NCI-H2196 (cell line): ENCODE data around the gene MLH3.
A peak's percentile ranks its signal among the peaks of the same experiment; 100 is the strongest.
"Not testable (repeated sequence)": the region's sequence is repeated elsewhere in the genome, so short reads cannot be mapped to it uniquely, and the experiment has no call there.

Source experiments
- DNase-seq: peaks from one replicate; lab custom pipeline; 2025; ENCODE audit not compliant: unreplicated experiment; lab: John Stamatoyannopoulos, UW

The MLH3 gene

DNA sequence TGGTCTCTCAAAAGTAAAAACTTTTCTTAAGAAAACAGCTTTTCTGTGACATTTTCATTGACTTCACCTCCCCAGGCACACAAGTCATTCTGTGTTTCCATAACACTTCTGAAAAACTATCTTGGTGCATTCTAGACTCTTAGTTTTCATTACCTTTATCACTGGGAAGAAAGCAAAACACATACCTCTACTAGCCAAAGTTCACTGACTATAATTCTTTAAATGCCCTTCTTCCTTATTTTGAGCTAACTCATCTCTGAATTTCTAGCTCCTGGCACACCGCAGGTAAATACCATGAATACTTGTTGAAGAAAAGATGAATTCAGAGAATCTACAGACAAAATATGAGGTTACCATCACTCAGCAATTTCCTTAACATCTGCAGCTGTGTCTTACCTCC, 21.1 kb downstream of the MLH3 start:
- no peak for DNase-seq

DNA sequence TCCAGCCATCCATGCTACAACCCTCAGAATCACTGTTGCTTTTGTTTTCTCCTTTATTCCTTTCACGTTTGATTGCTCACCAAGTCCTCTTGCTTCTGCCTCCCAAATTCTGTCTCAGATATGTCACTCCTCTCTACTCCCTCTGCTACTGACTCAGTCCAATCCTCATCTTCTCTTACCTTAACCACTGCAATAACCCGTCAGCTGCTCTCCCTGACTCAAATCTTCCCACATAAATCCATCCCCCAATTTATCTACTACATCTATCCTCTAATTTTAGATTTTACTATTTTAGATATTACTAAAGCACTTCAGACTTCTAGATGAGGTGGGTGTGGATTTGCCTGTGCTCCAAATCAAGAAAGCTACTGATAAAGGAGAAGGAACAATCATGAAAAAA, 25.4 kb downstream of the MLH3 start:
- no peak for DNase-seq

DNA sequence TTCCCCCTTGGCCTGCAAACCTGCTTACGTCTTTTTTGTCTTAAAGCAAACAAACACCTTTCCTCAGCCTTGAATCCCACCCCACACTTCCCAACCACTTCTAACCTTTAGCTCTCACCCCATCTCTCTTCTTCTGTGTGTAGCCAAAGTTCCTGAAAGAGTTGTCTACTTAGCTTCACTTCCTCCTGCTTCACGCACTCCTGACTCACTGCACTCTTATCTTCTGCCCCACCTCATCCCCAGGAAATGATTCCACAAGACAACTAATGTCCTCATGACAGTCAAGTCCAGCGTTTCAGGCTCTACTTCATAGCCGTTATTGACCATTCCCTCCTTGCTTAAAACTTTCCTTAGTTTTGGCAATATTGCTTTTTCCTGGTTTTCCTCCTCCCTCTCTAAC, 26.2 kb downstream of the MLH3 start:
- DNase-seq: no peak

DNA sequence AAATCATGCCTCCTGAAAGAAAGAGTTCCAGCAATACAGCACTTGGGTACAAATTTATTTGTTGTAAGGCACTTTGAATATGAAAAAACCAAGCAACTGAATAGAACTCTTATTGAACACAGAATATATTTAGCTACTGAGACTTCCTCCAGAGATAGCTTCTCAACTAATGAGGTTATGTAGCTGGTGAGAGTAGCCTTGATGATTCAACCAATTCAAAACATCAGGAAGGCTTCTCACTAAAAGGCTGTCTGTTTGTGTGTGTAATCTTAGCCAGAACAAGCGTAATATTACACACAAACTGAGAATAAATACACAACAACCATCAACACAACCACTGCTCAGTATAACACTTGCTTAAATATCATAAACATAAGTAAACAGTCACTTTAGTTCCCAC, 28.2 kb downstream of the MLH3 start:
- no peak for DNase-seq

DNA sequence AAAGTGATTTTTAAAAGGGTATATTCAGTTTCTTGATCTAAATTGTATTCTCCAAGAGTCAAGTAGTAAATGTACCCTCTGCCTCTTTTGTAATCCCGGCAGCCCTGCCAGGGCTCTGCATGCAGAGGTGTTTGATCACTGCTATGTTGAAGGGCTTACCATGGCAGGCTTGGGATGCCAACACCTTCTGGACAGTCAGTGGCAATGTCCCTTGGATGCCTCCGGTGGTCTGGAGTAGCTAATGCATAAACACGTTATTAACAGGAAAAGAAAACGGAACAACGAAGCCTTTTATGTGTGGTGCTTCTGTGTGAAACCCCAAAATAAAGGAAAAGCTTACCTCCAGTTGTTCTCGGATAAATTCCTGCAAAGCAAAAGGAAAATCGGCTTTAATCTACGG, 28.6 kb downstream of the MLH3 start:
- peak; percentile 17 for DNase-seq

DNA sequence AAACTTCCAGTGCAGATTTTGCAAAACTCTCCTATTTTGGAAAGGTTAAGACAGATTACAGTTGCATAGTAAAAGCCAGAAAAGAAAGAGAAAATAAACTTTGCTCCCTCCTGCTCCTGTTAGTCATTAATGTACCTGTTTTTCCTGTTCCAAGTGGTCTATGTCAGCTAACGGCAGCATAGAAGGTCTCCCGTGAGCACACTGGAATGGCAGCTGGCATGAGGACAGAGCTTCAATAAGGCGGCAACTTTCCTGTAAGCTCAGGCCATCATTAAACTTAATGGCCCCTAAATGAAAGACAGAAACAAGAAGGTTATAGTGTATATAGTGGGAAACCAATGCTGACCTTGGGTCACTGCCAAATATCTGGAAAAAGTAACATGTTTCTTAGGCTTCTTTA, 32.6 kb downstream of the MLH3 start:
- no peak for DNase-seq

DNA sequence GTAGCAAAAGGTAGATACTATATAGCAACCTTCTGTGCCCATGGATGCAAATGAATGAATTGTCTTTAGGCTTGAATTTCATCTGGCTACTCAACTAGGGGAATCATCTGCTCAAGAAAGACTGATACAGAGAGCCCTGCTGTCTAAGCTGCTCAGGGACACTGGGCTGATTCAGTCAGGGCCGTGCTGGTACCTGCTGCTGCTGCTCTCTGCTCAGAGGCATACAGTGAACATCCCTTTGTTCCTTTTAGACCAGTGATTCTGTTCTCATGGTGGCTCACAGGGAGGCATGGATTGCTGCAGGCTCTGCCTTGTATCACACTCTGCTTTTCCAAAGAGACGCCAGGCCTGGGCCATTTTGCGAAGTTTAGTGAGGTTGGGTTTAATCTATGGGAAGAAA, 34.5 kb downstream of the MLH3 start:
- no peak for DNase-seq

DNA sequence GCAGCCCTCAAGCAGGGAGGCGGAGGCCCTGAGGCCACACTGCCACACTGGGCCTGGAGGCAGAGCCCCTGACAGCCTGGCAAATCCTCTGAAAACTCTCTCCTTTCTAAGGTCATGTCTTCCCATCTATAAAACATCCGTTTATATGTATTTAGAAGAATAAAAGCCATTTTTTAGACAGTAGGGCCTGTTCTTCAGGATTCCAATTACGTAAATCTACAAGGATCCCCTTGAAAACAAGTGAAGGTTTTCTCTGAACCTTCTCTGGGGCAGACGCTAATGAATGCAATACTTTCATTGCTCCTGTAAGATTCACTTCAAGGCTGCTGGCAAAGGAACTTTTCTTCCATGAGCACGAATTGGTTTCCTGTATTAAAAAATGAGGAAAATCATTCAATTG, 35.8 kb downstream of the MLH3 start:
- DNase-seq: no peak

DNA sequence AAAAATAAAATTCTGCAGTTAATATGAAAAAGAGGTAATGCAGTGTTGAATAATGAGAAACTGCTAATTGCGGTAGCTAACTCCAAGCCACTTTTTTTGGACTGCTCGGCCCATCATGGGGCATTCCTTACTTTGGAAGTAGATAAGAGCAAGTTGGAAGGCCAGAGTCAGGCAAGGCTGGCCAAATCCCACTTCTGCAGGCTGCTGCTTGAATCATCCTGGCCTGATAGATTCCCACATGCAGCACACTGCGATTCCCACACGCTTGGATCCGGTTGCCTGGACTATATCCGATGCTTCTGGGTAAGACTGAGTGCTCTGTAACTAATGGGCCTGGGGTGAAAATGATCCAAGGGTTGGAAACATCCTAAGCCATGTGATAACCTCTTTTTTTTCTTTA, 38.0 kb downstream of the MLH3 start:
- DNase-seq: no peak

DNA sequence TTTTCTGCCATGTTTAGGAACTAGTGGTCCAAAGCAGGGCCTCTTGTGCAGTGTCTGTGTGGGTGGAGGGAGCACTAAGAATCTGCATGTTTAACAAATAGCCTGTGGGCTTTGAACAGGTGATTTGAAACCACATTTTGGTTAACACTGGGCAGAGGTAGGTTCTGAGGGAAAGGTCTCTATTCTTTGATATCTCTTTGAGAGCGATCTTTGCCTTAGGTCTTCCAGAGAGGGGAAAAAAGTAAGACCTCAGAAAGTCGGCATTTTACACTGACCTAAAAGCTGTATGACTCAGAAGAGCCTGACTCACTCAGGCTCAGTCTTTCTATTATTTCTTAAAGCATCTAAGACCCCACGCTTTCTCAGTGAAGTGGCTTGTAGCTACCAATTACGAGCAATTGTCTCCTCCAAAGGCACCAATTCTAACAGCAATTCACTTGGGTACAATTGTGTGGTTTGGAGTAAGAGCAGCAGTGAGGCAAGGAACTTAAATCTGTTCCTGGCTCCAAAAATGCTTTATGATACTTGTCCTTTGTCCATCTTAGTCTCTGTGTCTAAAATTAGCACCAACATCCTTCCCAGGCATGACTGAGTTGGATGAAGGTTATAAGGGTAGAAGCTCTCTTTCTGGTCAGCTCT, 39.8 kb downstream of the MLH3 start:
- no peak for DNase-seq

DNA sequence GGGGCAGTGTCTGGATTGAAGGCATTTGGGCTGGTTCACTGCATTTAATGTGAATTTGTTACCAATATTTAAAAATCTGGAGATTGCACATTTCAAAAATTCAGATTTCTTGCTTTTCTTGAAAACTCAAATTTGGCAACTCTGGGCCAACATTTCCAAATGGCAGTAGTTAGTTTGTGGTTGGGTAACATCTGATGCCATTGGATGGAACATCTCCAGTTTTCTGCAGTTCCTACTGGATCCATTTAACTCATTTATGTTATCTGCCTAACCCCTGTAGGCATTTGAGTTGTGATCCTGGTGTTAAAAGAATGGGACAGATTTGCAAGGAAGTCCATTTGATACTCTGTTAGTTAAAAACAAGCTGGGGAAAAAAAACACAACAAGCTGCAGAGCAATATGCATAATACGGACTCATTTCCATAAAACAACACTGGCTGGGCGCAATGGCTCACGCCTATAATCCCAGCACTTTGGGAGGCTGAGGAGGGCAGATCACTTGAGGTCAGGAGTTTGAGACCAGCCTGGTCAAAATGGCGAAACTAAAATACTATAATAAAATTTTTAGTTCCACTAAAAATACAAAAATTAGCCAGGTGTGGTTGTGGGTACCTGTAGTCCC, 40.7 kb downstream of the MLH3 start:
- DNase-seq: no peak

DNA sequence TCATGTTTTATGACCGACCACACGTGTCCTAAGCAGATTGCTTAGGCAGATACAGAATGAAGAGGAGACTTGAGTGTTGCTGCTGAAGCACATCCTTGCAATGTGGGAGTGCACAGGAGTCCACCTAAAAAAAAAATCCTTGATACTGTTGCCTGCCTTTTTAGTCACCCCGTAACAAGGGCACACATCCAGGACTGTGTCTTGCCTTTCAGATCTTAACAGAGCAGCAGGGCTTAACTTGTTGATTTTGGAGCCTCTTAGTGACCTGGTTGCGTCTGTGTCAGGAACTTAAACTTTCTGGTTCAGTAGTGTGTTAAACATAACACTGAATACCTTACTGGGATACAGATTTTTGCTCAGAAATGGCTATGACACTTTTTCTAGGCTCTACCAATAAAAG, 42.1 kb downstream of the MLH3 start:
- no peak for DNase-seq

DNA sequence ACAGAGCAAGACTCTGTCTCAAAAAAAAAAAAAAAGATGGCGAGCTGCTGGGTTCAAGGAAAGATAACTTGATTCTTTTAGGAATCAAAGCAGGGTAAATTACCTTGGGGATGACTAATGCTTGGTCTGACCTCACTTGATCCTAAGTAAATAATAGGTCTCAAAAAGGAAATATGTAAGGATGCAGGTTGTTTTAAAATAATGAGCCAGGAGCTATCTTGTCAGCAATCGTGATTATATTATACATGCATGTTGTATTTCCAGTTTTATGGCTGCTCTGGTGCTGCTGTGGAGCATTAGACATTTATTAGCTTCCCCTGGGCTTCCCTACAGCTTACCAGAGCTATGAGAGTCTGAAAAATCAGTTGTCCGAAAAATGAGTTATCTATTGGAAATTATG, 45.9 kb downstream of the MLH3 start:
- DNase-seq: no peak

DNA sequence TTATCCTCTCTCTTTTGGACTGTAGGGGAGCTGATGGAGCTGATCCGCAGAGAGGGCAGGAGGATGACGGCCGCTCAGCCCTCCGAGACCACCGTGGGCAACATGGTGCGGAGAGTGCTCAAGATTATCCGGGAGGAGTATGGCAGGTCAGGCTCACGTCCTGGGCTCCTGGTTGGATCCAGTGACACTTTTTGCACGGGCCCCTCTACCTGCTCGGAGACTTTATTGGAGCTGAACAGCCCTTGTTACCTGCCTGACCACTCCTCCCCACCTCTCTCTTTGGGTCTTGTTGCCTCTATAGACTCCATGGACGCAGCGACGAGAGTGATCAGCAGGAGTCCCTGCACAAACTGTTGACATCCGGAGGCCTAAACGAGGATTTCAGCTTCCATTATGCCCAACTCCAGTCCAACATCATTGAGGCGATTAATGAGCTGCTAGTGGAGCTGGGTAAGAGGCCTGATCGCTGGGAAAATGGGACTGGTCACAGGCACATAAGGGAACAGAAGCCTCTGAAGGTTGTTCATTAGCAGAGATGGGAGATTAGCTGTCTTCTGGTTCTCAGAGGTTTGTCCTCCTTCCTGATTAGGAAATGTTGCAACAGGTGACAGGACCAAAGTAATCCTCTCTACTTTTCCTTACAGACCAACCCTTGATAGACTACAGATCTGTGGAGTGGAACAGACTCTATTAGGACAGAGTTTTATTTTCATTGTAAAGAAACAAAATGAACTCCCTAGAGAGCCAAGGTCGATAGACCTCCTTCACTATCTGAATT, 47.8 kb downstream of the MLH3 start:
- no peak for DNase-seq

DNA sequence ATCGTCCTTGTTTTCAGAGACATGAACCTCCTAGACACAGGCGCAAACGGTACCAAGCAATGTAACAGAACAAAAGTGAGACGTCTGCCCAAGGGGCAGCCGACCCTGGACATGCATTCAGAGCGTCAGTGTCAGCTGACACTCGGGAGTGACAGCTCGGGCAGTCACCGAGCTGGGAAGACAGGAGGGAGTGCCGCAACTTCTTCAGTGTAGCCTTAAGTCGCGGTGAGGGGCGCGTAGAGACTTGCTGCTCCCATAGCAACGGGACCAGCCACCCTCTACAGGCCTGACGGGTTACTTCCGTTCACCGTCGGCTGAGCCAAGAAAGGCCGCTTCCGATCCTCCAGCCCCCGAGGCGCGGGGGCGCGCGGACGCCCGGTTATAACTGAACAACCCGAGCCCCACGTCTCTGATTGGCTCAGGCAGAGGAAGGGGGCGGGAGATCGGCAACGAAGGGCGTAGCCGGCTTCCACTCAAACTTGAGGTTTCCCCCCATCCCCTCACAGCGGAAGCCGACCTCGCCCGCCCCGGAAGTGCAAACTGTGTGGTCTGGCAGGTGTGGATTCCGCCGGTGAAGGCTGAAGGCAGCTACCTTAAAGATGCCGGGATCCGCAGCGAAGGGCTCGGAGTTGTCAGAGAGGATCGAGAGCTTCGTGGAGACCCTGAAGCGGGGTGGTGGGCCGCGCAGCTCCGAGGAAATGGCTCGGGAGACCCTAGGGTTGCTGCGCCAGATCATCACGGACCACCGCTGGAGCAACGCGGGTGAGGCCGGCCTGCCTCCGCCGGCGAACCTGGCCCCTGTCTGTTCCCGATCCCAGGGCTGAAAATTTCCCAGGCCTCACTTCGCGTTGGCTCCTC, 48.6 kb downstream of the MLH3 start, which contains the start of gene EIF2B2:
Gene EIF2B2, plus strand, starts transcription at position 530 of the 858 bp plus-strand sequence. Its CDS starts 70 bp downstream, at position 600.
- peak; percentile 100 for DNase-seq

DNA sequence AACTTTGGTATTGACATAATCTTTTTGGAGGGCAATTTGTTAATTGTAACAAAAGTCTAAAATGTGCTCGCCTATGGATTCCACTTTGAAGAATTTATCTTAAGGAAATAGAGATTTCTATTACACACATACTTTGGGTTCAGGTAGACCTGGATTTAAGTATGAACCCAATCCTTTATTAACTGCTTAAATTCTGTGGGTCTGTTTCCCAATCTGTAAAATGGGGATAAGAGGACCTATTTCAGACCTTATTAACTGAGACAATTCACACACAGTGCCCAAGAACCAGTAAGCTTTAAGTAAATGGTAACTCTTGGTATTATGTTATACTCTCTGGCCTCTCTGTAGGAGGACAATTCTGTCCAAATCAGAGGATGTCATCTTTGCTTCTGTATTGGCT, 49.4 kb downstream of the MLH3 start:
- DNase-seq: no peak

DNA sequence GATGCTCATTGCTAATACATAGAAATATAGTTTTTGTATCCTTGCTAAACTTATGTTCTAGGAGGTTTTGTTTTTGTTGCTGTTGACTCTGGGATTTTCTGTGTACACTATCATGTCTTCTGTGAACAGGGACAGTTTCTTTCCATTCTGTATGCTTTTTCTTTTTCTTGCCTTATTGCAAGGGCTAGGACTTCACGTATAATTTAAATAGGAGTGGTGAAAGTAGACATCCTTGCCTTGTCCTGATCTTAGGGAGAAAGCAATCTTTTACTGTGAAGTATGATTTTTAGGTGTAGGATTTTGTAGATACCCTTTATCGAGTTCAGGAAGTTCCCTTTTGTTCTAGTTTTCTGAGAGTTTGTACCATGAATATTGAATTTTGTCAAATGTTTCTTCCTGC, 50.0 kb downstream of the MLH3 start:
- no peak for DNase-seq

DNA sequence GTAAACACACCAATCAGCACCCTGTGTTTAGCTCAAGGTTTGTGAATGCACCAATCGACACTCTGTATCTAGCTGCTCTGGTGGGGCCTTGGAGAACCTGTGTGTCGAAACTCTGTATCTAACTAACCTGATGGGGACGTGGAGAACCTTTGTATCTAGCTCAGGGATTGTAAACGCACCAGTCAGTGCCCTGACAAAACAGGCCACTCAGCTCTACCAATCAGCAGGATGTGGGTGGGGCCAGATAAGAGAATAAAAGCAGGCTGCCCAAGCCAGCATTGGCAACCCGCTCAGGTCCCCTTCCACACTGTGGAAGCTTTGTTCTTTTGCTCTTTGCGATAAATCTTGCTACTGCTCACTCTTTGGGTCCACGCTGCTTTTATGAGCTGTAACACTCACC, 55.5 kb downstream of the MLH3 start:
- DNase-seq: not testable (repeated sequence)

DNA sequence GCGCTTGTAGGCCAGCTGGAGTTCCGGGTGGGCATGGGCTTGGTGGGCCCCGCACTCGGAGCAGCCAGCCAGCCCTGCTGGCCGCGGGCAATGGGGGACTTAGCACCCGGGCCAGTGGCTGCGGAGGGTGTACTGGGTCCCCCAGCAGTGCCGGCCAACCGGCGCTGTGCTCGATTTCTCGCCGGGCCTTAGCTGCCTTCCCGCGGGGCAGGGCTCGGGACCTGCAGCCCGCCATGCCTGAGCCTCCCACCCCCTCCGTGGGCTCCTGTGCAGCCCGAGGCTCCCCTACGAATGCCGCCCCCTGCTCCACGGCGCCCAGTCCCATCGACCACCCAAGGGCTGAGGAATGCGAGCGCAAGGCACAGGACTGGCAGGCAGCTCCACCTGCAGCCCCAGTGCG, 57.1 kb downstream of the MLH3 start:
- DNase-seq: not testable (repeated sequence)

DNA sequence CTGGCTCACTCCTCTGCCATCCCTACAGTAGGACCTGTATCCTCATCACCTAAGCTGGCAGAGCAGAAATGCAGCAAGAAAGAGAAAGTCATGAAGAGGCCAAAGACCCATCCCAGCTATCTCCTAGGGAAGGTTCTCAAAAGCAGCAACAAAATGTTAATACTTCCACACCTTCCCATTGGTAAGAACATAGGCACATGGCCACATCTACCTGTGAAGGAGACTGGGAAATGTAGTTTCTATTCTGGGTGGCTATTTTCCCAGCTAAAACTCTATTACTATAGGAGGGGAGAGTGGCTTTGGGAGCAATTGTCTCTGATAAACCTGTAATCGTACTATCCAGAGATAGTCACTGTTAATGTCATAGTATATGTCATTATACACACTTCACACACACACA, 62.3 kb downstream of the MLH3 start:
- DNase-seq: no peak

DNA sequence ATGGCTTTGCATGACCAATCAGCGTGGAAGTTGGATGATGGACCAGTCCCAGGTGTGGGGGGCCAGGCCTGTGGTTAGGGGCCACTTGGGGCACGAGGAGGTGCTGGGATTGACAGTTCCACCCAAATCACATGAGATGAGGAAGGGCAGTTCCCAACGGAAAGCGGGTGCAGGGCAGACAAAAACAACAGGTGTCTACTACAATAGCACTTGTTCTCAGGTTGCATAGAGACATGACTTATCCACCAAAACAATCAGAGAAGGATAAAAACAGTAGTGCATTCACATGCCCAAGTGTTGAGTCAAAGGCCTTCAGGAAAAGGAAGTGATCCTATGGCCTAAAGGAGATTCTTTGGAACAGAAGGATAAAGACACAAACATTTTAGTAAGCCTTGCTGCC, 63.1 kb downstream of the MLH3 start:
- DNase-seq: peak; percentile 57
